DMS 273 (cell line): Measurements from ENCODE around the gene TEX44.
"Not testable (repeated sequence)": the region's sequence is repeated elsewhere in the genome, so short reads cannot be mapped to it uniquely, and the experiment has no call there.

Source experiments
- DNase-seq: peaks from one replicate; lab custom pipeline; 2025; ENCODE audit not compliant: unreplicated experiment; lab: John Stamatoyannopoulos, UW

The TEX44 gene

DNA sequence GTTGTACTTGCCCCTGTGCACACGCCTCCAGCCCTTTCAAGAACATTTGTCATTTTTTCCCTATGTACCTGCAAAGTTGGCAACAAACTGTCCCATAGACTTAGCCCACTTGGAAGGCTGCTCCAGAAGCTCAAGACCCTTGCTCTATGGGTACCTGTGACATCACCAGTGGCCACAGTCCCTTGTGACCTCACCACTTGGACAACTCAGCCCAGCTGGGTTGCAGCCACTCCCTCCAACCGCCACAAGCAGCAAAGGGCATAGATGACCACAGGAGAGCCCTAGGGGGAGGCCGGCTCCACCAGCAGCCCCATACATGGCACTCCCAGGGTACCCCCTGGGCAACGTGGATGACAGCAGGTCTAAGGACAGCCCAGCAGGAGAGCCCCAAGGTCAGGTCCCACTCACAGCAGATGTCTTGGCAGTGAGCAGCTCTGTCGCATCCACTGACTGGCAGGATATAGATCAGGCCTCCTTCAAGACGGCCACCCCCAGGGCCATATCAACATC lies at the start of gene TEX44:
TSS of gene TEX44 (plus strand) at position 229 of the 510 bp plus-strand sequence. CDS start at position 317, 88 bp downstream.
- DNase-seq: no peak

- no peak for DNase-seq
Measured at GRCh38 chr2:231545105-231545902, 47.4 kb upstream of the TEX44 start.

- no peak for DNase-seq
Measured at GRCh38 chr2:231546014-231546715, 46.5 kb upstream of the TEX44 start.

- DNase-seq: no peak
Measured at GRCh38 chr2:231547315-231548110, 45.2 kb upstream of the TEX44 start.

DNA sequence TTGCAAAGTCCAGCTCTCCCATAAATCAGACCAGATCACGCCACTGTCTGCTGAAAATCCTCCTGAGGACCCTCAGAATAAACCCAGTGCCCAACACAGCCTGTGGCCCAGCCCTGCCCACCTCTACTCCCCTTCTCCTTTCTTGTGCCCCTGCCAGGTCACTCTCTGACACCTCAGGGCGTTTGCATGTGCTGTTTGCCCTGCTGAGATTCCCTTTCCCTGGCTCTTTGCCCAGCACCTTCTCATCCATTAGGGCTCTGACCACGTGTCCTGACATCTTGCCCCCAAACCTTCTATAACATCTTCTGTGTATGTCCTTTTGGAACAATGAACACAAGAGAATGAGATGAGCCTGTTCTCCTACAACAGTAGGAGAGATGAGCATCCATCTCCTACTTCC lies 43.9 kb upstream of the TEX44 start:
- DNase-seq: no peak

DNA sequence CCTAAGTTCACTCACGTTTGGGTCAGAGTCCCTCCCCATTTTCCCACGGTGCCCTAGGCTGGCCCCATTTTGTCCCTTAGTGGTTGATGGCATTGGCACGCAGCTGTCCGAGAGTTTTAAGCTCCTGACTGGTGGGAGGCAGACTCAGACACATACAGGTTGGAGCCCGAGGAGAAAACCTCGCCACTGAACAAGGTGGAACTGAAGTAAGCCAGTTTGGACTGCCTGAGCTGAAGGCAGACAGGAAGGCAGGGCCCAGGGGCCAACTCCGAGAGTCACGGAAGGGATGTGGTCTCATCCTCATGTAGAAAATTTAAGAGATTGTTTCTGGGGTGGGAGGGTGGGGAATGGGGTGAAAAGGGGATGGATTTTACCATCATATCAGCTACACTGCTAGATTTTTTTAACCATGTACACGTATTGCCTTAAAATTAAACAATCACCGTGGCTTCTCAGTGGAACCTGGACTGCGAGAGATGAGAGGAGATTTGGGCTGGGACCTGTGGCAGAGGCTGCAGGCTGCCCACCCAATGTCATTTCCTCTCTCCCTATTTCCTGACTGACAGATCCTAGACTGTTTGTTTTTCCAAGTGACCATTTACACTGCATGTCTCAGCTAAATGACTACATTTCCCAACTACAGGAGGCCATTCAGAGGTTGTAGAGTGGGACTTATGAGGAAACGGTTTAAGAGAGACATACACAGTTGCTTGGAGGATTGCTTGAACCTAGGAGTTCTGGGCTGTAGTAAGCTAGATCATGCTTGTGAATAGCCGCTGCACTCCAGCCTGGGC lies 43.0 kb upstream of the TEX44 start:
- DNase-seq: no peak

DNA sequence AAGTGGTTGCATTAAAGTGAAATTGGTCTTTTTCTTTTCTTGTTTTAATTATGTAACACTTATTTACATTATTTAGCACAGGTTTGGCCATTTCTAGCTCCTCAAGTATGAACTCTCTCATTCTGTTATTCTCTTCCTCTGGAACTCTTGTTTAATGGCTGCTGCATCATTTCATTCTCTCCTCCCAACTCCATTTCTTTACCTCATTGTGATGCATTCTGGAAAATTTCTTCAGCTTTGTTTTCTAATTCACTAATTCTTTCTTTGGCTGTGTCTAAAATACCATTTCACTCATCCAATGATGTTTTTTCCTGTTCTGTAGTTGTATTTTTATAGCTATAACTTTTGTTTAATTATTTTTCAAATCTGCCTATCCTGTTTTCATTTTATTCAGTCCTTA lies 39.9 kb upstream of the TEX44 start:
- DNase-seq: no peak

GRCh38 chr2:231554327-231554726 lies 38.3 kb upstream of the TEX44 start:
- DNase-seq: no peak

DNA sequence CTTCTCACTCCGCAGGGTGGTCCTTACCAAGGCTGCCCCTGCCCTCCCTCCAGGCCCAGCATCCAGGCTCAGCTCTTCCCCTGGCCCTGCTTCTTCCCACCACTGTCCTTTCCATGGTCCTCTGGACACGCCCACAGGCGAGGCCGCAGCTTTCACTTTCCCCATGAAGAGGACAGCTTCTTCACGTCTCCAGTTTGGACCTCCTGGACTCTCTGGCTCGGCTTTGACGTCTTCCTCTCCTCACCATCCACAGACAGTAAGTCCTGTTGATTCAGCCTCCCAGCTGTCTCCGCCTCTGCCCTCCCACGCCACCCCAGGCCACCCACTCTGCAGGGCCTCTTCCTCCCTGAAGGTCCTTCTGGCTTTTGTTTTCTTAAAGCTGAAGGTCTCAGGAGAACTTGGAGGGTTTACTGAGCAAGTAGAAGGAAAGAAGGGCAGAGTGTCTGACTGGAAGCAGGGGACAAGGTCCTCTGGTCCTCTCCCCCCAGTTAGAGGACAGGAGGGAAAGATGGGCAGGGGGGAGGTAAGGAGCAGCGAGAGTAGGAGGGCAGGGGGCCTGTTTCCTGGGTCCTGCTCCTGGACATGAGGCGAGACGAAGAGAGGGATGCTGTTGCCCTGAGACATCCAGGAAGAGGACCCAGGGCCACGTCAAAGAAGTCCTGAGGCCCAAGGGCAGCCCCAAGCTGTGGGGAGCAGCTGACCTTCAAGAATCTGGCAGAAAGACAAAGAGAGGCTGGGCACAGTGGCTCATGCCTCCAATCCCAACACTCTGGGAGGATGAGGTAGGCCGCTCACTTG lies 37.7 kb upstream of the TEX44 start:
- no peak for DNase-seq

GRCh38 chr2:231556496-231556895 lies 36.2 kb upstream of the TEX44 start:
- not testable (repeated sequence) for DNase-seq

DNA sequence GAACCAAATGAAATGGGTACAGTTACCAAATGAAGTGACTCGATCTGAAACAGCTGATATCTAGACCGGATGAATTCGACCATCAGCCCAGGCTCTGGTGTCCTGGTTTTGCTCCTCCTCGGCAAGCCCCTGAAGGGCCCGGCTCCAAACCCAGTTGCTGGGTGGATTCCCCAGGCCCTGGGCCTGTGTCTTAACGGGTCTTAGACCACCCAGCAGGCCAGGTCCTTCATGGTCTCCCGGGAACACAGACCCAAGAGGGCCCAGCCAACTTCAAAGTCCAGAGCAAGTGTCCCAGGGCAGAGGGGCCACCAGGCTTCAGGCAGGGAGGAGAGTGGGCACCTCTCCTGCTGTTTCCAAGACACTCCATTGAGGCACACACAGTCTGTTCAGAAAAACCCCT lies 35.7 kb upstream of the TEX44 start:
- no peak for DNase-seq

GRCh38 chr2:231557571-231558217 lies 35.0 kb upstream of the TEX44 start:
- peak; percentile 85 for DNase-seq

GRCh38 chr2:231563378-231563961 lies 29.2 kb upstream of the TEX44 start:
- peak; percentile 86 for DNase-seq

GRCh38 chr2:231565887-231566594 lies 26.6 kb upstream of the TEX44 start:
- DNase-seq: peak; percentile 60

DNA sequence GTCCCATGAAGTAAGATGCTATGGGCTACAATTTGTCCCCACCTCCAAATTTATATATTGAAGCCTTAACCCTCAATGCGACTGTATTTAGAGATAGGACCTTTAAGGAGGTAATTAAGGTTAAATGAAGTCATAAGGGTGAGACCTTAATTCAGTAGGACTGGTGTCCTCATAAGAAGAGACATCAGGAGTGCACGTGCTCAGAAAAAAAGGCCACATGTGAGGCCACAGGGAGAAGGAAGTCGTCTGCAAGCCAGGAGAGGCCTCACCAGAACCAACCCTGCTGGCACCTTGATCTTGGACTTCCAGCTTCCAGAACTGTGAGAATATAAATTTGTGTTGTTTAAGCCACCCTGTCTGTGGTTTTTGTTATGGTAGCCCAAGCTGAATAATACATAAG lies 25.5 kb upstream of the TEX44 start:
- DNase-seq: no peak

- DNase-seq: no peak
Measured at GRCh38 chr2:231568098-231568784, 24.4 kb upstream of the TEX44 start.

DNA sequence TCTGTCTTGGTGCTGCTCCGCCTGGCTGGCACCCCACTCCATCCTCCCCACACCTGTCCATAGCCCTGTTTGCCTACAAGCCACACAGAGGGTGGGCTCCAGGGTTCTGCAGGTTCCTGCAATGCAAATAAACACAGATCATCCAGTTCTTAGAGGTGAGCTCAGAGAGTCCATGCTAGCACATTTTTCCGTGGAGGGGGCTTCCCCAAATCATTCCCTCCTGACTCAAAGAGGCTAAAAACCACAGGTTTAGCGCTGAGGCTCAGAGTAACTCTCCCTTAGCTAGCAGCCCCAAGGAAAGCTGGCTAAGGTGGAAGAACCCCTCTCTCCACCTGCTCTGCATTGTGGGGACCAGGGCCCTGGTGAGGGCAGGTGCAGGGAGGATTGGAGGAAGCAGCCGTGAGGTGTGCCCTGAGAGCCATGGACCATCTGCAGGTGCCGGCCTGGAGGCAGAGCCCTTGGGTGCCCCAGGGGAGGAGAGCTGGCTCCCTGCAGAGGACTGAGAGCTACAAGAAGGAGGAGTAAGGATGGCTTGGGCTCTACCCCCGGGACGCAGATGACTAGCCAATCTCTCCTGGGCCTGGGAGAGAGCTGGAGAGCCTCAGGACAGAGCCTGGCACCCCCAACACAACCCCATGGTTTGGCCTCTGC lies 23.8 kb upstream of the TEX44 start:
- DNase-seq: no peak
